GM18526 (cell line): ENCODE measurements around the gene KRT12.

ENCODE experiments used
- POLR2A ChIP-seq: IDR thresholded peaks from 3 replicates; pipeline ENCODE4 v1.6.1; 2011; ENCODE audit not compliant: insufficient read length; ENCODE audit errors: extremely low read depth

Gene KRT12

DNA sequence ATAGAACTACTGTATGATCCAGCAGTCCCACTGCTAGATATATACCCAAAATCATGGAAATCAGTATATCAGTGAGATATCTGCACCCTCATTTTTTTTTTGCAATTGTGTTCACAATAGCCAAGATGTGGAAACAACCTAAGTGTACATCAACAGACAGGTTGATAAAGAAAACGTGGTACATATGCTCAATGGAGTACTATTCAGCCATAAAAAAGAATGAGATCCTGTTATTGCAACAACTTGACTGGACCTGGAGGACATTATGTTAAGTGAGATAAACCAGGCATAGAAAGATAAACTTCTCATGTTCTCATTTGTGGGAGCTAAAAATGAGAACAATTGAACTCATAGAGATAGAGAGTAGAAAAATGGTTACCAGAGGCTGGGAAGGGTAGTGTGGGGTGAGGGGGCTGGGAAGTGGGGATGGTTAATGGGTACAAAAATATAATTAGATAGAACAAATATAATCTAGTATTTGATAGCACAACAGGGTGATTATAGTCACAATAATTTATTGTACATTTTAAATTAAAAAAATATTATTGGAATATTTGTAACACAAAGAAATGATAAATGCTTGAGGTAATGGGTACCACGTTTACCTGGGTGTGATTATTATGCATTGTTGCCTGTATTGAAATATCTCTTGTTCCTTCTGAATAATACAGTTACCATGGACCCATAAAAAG is 36.8 kb downstream of the KRT12 start:
- no peak for TF ChIP-seq POLR2A

DNA sequence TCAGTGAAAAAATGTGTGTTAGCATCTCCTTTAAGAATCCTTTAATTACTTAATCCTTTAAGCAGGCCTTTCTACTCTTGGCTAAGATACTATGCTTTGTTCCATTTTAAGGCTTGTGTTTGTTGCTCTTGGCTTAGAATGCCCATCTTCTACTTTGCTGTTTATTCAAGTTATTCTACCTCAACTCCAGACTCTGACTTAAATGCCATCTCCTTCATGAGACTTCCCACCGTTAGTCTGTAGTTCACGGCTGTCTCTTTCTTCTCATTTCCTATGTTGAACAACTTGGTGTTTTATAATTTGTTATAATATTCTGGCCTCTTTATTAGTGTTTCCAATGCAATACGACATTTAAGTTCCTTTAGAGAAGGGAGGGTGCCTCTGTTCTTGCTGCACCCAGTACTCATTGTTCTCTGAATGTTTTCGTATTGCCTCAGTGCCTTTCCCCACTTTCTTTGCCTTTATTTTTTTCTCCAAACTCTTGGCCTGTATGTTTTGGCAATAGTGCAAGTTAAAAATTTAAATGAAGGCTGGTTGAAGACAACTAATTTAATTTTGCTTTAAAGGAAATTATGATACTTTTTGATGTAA is 38.5 kb downstream of the KRT12 start:
- no peak for TF ChIP-seq POLR2A

DNA sequence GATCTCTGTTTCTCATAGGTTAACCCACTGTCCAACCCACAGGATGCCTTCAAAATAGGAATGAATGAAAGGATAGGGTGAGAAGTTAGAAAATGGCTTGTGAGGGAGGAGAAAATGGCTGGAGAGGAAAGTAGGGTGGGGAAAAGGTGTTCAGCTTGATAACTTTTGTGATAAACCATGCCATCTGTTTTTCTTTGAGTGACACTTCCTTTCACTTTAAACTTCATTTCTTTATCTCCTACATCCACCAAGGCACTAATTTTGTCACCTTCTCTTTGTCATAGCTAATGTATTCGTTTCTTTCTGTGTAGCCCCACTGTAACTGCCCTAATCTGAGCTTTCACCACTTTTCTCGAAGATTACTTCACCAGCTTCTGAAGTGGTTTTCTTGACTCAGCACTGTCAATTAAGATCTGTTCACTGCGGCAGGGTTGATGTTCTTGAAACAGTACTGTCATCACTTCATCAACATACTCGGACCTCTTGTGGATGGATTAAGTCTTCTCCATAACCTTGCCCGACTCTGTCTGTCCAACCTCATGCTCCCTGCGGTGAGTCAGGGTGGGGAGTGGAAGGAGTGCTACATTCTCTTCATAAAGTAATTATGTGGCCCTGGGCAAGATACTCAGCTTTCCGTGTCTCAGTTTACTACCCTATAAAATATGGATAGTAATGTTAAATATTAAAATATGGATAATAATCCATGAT is 39.1 kb downstream of the KRT12 start:
- no peak for TF ChIP-seq POLR2A

DNA sequence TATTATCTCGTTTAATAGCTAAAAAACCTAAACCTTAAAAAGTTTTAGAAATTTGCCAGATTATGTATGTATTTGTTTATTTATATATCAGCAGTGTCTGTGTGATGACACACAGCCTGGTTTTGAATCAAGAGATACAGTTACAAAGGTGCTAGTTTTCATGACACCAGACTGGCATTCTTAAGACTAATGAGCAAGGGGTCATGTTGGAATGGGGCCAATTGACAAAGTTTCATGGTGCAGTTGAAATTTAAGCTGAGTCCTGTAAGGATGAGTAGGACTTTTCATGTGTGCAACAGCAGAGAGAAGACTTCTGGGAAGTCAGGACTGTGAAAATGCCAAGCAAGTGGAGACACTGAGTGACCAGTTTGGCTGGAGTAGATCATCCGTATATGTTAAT is 41.4 kb downstream of the KRT12 start:
- TF ChIP-seq POLR2A: no peak

DNA sequence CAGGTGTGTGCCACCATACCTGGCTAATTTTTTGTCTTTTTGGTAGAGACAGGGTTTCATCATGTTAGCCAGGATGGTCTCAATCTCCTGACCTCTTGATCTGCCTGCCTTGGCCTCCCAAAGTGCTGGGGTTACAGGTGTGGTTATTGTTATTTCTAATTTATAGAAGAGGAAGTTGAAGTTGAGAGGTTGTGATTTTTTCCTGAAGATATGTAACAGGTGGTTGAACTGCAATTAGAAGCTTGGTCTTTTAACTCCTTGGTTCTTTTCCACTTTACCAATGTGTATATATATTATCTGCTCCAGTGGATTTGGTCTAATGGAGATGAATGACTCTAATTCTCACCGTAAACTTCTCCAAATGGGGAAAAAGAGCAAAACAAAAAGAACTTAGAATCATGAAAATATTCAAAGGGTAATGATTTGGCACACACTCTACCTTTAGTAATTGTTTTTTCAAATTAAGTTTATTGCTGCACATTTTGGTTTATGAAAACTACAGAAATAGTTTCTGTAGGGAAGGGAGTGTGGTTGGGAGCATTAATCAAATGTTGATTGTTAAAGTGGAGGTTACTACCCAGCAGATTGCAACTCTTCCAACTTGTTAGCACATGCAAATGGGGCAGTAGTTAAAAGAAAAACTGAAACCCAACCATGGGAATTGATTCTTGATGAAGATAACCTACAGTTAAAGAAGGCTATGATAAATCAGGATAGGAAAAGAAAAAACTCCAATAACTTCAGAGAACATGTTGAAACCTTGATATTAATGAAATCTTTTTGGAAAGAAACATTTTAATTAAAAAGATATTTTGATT is 42.8 kb downstream of the KRT12 start:
- no peak for TF ChIP-seq POLR2A

DNA sequence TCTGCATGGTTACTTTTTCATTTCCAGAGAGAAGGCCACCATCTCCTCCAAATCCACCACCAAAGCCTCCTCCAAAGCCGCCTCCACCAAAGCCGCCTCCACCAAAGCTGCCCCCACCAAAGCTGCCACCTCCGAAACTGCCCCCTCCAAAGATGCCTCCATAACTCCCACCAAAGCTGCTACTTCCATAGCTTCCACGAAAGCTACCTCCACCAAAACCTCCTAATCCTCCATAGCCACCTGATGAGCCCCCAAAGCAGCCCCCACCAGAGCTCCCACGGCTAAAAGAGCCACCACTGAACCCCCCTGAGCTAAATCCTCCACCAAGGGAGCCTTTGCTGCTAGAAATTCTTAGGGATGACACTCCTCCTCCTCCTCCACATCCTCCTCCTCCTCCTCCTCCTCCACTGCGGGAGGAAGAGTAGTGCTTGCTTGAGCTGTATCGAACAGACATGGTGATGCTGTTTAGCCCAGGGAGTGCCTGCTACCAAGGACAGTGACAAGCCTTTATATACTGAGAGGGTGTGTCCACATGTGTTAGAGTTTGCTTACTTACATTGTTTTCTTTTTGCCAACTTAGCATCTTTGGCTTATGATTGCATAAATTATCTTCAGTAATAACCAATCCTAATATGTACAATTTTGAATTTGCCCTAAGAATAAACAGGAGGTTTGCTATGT is 44.8 kb downstream of the KRT12 start, which contains the start of gene KRT10:
Gene KRT10 (minus strand): TSS at position 483 of the 681 bp plus-strand sequence. CDS start 29 bp downstream, at position 454.
- TF ChIP-seq POLR2A: no peak

DNA sequence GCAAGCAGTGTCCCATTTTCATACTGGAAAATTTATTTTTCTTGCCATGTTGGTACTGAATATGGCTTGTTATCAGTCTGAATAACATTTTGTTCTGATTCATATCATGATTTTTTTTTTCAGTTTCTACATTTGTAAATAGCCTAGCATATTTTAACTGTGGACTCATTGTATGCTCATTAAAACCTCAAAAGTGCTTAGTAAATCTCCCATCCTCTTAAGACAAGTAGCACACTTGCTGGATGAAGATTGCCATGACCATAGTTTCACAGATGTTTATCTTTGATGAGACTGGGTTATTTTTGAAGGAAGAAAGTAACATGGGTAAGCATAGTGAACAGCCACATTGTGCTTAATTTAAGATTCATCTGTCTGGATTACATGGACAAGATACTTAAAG is 45.5 kb downstream of the KRT12 start:
- TF ChIP-seq POLR2A: no peak

DNA sequence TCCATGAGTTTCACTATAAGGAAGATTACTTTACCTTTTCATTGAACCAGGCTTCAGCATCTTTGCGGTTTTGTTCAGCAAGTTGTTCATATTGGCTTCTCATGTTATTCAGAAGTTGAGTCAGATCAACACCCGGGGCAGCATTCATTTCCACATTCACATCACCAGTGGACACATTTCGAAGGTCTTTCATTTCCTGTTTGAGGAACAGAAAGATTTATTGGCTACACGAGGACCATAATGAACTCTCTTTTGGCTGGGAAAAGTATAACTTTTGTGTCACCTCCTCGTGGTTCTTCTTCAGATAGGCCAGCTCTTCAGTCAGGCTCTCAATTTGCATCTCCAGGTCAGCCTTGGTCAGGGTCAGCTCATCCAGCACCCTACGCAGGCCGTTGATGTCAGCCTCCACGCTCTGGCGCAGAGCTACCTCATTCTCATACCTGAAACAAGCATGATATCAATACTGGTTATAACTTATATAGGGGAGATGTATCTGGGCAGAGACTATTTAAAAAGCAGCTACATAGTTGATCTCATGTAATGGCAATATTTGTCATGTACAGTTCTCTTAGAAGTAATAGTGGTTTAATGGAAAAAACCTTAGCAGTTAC is 46.7 kb downstream of the KRT12 start:
- TF ChIP-seq POLR2A: no peak

DNA sequence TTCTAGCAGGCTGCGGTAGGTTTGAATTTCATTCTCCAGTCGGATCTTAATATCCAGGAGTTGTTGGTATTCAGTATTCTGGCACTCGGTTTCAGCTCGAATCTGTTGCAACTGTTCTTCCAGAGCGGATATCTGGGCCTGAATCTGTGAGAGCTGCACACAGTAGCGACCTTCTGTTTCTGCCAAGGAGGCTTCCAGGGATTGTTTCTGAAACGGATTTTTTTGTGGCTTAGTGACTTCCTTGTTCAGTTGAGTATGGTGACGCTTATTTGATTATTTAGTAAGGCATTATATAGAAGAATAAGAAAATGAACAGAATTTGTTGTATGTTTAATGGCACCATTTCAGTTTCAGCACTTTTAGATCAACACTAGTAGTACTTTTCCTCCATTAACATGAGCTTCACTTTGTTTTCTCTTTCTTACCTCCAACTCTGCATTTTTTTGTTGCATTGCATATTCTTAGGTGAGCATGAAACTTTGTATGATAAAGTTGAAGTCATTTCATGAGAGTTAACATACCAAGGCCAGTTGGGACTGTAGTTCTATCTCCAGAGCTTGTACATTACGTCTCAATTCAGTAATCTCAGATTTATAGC is 47.4 kb downstream of the KRT12 start:
- TF ChIP-seq POLR2A: no peak

DNA sequence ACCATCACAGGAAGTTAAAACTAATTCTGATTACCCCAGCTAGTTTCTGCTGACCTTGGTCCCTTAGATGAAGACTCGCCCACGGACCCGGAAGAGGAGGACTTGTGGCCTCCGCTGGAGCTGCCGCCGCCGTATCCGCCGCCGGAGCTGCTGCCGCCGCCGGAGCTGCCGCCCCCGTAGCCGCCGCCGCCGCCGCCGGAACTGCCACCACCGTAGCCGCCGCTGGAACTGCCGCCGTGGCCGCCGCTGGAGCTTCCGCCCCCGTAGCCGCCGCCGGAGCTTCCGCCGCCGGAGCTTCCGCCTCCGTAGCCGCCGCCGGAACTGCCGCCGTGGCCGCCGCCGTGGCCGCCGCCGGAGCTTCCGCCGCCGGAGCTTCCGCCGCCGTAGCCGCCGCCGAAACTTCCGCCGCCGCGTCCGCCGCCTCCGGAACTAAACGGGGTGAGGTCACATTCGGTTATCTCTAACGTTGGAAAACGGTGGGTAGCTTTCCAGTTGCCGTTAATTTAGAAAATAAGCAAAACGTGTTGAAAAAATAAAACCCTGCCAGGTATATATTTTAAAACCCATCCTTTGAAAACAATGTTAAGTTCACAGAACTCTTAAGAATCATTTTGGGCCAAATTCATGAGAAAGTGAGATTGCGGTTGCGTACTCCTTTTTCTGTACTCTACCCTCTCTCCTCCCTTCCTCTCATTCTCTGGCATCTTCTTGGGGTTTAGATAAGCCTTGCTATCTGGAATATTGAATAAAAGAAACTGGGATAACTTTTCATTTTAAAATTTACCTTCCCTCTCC is 48.1 kb downstream of the KRT12 start:
- TF ChIP-seq POLR2A: peak; percentile 68

DNA sequence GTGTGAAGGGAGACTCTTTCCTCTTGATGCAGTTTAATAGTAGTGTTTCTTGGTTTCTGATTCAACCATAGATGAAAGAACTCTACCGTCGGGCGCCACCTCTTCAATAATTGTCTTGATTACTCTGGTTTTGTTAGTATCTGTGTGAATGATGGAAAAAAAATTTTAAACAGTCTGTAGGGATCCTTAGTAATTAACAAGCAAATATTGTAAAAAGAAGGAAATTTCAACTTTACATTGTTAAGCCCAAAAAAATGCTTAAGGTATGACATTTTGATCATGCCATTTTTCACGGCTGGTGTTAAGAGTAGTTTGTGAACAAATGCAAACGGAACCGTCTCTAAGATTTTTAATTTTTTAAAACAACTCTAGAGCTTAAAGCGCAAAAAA is 48.7 kb downstream of the KRT12 start:
- TF ChIP-seq POLR2A: no peak

DNA sequence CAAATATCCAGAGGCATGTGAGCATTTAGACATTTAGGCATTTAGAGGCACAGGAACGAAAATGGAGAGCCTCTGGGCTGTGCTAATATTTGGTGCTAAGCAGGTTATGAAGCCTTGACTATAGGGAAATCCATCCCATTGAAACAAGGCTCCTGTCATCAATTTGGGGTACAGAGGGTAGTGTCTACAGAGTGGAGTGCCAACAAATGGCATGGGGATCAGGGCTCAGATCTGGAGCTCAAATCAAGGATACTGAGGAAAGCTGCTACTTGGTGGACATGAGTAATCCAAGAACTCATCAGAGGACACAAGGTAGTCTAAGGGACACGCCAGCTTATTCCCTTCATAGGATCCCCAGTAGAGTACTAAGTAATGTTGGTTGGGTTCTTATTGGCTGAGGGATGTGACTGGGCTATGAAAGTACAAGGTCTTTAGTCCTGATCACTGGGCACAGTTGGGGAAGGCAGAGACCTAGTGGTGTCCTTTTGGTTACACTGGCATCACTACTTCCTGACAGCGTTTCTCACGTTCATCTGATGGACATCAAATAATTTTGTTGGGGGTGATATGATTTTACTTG is 49.8 kb downstream of the KRT12 start:
- no peak for TF ChIP-seq POLR2A

DNA sequence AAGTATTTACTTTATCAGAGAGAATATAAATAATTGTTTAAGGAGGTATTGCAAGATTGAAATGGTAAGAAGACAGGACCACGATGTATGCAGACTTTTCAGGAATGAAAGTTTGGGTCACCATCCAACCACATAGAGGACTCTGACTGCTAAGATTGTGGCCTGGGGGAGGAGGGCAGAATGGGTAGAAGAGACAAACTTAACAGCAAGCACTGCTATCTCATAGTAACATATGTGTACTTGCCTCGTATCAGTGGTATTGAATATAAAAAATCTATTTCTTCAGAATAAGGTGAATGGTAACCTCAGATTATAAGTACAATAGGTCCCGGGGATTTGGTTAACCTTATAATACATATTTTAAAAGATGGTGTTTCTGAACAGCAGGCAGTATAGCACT is 50.5 kb downstream of the KRT12 start:
- no peak for TF ChIP-seq POLR2A
